Measurements from ENCODE around the gene CNTN6. TPM values are rescaled to one million over a fixed set of nuclear protein-coding genes. Genes with fewer than 3 reads are reported as not detected.

The CNTN6 gene
- total RNA-seq, 1 experiment from 2014 or later: not detected

- Mint-ChIP-seq H3K4me3 (no peak overlapping the region), H3K4me1 (no peaks in the 10 kb centered on the region), H3K36me3 (ENCODE audit: insufficient read depth in 1 of 3, low read depth in 3 of 3) (no peaks in the 10 kb centered on the region; a peak in 1 of 7 replicates), H3K27me3 (ENCODE audit: low read depth) (no peaks in the 10 kb centered on the region; the same call in 1 of the 2 replicates), H3K9me3 (no peaks in the 10 kb centered on the region), H3K27ac (no peak overlapping the region)
- no peak overlapping the region for H2BK5ac ChIP-seq (ENCODE audit: insufficient read length, low read length)
- no peaks in the 10 kb centered on the region for H4K20me1 ChIP-seq (ENCODE audit: control insufficient read depth, insufficient read depth, insufficient read length)
- no peaks in the 10 kb centered on the region for H3K79me1 ChIP-seq (ENCODE audit: insufficient read depth, low read depth, low read length, poor library complexity, severe bottlenecking)
- H2BK120ac ChIP-seq (ENCODE audit: low read depth, low read length, poor library complexity, severe bottlenecking): no peak overlapping the region
- H3K4me1 ChIP-seq (ENCODE audit: insufficient read depth, low read length): no peaks in the 10 kb centered on the region
- H3T11ph ChIP-seq (ENCODE audit: low read length): no peak overlapping the region
- H3K79me2 ChIP-seq (ENCODE audit: insufficient read depth, low read length): no peaks in the 10 kb centered on the region
- no peak overlapping the region for H3K23ac ChIP-seq (ENCODE audit: insufficient read length, low read depth, low read length)
- H3K23me2 ChIP-seq (ENCODE audit: insufficient read length, low read depth, low read length, poor library complexity, severe bottlenecking): no peaks in the 10 kb centered on the region
- H3K9ac ChIP-seq (ENCODE audit: extremely low read depth, insufficient read length, low read length): no peak overlapping the region
- no peak overlapping the region for H2AK5ac ChIP-seq (ENCODE audit: insufficient read length, low read length)
- H4K5ac ChIP-seq (ENCODE audit: insufficient read length, low read depth, low read length): no peak overlapping the region
- H3K4ac ChIP-seq (ENCODE audit: low read depth, low read length): no peak overlapping the region
- H3K27ac ChIP-seq (ENCODE audit: insufficient read length, low read depth, low read length): no peak overlapping the region
- no peak overlapping the region for H3K56ac ChIP-seq (ENCODE audit: insufficient read length, low read depth, low read length)
- TF ChIP-seq, protein P1, sequence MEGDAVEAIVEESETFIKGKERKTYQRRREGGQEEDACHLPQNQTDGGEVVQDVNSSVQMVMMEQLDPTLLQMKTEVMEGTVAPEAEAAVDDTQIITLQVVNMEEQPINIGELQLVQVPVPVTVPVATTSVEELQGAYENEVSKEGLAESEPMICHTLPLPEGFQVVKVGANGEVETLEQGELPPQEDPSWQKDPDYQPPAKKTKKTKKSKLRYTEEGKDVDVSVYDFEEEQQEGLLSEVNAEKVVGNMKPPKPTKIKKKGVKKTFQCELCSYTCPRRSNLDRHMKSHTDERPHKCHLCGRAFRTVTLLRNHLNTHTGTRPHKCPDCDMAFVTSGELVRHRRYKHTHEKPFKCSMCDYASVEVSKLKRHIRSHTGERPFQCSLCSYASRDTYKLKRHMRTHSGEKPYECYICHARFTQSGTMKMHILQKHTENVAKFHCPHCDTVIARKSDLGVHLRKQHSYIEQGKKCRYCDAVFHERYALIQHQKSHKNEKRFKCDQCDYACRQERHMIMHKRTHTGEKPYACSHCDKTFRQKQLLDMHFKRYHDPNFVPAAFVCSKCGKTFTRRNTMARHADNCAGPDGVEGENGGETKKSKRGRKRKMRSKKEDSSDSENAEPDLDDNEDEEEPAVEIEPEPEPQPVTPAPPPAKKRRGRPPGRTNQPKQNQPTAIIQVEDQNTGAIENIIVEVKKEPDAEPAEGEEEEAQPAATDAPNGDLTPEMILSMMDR (conservative IDR thresholded peaks at IDR 0.05): no peak
- H2AFZ ChIP-seq (ENCODE audit: low read length): no peak overlapping the region
- no peak overlapping the region for H2BK12ac ChIP-seq (ENCODE audit: insufficient read length, low read depth, low read length)
- no CpG with 5 or more reads among the region's 3 CpGs for WGBS (ENCODE audit: extremely low coverage, insufficient read length, low lambda C conversion rate)
- H2BK15ac ChIP-seq (ENCODE audit: low read depth, low read length): no peak overlapping the region
- no peak overlapping the region for H4K8ac ChIP-seq (replicated peaks; ENCODE audit: insufficient read length, low read depth, low read length)
- H3K9me3 ChIP-seq (ENCODE audit: control insufficient read depth, low read depth, low read length): no peaks in the 10 kb centered on the region
- no peak overlapping the region for H2BK20ac ChIP-seq (ENCODE audit: low read depth, low read length, poor library complexity, severe bottlenecking)
- DNase-seq: no peak
- no peak overlapping the region for H3K14ac ChIP-seq (ENCODE audit: insufficient read depth, low read length)
- no peak overlapping the region for H3K18ac ChIP-seq (ENCODE audit: insufficient read length, low read depth, low read length)
- no peak overlapping the region for H3K4me2 ChIP-seq (ENCODE audit: insufficient read depth, insufficient read length, low read length)
- no peak overlapping the region for H4K91ac ChIP-seq (ENCODE audit: insufficient read length, low read depth, low read length)
- H3K27me3 ChIP-seq (ENCODE audit: insufficient read depth, low read length): no peaks in the 10 kb centered on the region
Observed at GRCh38 chr3:1214933-1215332, 122.1 kb downstream of the CNTN6 start.
